ENCODE measurements around the gene PRKCA. TPM values are rescaled to one million over a fixed set of nuclear protein-coding genes. Genes with fewer than 3 reads are reported as not detected.

PRKCA gene
- total RNA-seq, 1 experiment from 2014 or later, result 29.5 TPM

DNA sequence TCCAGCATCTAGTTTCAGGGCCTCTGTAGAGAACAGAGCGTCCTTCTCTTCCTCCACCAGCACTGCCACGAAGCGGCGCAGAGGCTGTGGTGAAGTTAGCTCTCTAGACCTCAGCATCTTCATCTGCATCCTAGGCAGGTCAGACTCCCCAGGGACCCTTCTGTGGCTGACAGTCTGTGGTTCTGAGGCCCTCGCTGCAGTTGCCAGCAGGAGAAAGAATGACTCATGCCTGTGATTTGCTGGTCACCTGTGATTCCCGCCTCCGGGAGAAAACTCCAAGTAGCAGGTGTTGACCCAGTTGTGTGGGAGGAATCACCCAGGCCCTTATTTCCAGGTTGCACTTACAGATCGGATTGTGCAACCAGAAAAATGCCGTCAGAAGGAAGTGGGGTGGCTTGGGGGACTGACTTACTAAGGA, 415.2 kb downstream of the PRKCA start:
- Mint-ChIP-seq H3K4me1 (peaks cover 77% of the 10 kb centered on the region), H3K4me3 (no peak overlapping the region), H3K9me3 (no peaks in the 10 kb centered on the region), H3K27me3 (ENCODE audit: low read depth) (no peaks in the 10 kb centered on the region), H3K36me3 (0 out of 2 replicates have a peak, but pooled peaks cover 3% of the 10 kb centered on the region), H3K27ac (no peak overlapping the region)
- ATAC-seq, result peak; percentile 11; the same call in 1 of the 2 replicates
- no peak for TF ChIP-seq TCF7 (CRISPR knock-in tag; IDR thresholded peaks at IDR 0.05; ENCODE audit: low read depth)
- no peak for TF ChIP-seq KAT7 (CRISPR knock-in tag; IDR thresholded peaks at IDR 0.05; ENCODE audit: borderline replicate concordance)
- no peak for TF ChIP-seq CBFB (CRISPR knock-in tag; IDR thresholded peaks at IDR 0.05; ENCODE audit: low read depth)
- no peak for TF ChIP-seq SMAD3 (CRISPR knock-in tag; IDR thresholded peaks at IDR 0.05; ENCODE audit: borderline replicate concordance)
- TF ChIP-seq, protein P1, sequence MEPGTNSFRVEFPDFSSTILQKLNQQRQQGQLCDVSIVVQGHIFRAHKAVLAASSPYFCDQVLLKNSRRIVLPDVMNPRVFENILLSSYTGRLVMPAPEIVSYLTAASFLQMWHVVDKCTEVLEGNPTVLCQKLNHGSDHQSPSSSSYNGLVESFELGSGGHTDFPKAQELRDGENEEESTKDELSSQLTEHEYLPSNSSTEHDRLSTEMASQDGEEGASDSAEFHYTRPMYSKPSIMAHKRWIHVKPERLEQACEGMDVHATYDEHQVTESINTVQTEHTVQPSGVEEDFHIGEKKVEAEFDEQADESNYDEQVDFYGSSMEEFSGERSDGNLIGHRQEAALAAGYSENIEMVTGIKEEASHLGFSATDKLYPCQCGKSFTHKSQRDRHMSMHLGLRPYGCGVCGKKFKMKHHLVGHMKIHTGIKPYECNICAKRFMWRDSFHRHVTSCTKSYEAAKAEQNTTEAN (CRISPR knock-in tag; IDR thresholded peaks at IDR 0.05), result no peak
- TF ChIP-seq ELF4 (CRISPR knock-in tag; IDR thresholded peaks at IDR 0.05; ENCODE audit: low read depth), result no peak
- TF ChIP-seq JAZF1 (CRISPR knock-in tag; IDR thresholded peaks at IDR 0.05), result no peak
- TF ChIP-seq GRHL2 (CRISPR knock-in tag; IDR thresholded peaks at IDR 0.05; ENCODE audit: insufficient replicate concordance, severe bottlenecking), result no peak
- TF ChIP-seq, protein P2, sequence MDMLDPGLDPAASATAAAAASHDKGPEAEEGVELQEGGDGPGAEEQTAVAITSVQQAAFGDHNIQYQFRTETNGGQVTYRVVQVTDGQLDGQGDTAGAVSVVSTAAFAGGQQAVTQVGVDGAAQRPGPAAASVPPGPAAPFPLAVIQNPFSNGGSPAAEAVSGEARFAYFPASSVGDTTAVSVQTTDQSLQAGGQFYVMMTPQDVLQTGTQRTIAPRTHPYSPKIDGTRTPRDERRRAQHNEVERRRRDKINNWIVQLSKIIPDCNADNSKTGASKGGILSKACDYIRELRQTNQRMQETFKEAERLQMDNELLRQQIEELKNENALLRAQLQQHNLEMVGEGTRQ (CRISPR knock-in tag; IDR thresholded peaks at IDR 0.05), result no peak
- TF ChIP-seq, protein P3, sequence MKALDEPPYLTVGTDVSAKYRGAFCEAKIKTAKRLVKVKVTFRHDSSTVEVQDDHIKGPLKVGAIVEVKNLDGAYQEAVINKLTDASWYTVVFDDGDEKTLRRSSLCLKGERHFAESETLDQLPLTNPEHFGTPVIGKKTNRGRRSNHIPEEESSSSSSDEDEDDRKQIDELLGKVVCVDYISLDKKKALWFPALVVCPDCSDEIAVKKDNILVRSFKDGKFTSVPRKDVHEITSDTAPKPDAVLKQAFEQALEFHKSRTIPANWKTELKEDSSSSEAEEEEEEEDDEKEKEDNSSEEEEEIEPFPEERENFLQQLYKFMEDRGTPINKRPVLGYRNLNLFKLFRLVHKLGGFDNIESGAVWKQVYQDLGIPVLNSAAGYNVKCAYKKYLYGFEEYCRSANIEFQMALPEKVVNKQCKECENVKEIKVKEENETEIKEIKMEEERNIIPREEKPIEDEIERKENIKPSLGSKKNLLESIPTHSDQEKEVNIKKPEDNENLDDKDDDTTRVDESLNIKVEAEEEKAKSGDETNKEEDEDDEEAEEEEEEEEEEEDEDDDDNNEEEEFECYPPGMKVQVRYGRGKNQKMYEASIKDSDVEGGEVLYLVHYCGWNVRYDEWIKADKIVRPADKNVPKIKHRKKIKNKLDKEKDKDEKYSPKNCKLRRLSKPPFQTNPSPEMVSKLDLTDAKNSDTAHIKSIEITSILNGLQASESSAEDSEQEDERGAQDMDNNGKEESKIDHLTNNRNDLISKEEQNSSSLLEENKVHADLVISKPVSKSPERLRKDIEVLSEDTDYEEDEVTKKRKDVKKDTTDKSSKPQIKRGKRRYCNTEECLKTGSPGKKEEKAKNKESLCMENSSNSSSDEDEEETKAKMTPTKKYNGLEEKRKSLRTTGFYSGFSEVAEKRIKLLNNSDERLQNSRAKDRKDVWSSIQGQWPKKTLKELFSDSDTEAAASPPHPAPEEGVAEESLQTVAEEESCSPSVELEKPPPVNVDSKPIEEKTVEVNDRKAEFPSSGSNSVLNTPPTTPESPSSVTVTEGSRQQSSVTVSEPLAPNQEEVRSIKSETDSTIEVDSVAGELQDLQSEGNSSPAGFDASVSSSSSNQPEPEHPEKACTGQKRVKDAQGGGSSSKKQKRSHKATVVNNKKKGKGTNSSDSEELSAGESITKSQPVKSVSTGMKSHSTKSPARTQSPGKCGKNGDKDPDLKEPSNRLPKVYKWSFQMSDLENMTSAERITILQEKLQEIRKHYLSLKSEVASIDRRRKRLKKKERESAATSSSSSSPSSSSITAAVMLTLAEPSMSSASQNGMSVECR (CRISPR knock-in tag; IDR thresholded peaks at IDR 0.05; ENCODE audit: borderline replicate concordance), result no peak
- TF ChIP-seq, protein P4, sequence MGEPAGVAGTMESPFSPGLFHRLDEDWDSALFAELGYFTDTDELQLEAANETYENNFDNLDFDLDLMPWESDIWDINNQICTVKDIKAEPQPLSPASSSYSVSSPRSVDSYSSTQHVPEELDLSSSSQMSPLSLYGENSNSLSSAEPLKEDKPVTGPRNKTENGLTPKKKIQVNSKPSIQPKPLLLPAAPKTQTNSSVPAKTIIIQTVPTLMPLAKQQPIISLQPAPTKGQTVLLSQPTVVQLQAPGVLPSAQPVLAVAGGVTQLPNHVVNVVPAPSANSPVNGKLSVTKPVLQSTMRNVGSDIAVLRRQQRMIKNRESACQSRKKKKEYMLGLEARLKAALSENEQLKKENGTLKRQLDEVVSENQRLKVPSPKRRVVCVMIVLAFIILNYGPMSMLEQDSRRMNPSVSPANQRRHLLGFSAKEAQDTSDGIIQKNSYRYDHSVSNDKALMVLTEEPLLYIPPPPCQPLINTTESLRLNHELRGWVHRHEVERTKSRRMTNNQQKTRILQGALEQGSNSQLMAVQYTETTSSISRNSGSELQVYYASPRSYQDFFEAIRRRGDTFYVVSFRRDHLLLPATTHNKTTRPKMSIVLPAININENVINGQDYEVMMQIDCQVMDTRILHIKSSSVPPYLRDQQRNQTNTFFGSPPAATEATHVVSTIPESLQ (CRISPR knock-in tag; IDR thresholded peaks at IDR 0.05), result no peak
- TF ChIP-seq ZNF263 (CRISPR knock-in tag; IDR thresholded peaks at IDR 0.05; ENCODE audit: low read depth), result no peak
- TF ChIP-seq ZNF423 (CRISPR knock-in tag; IDR thresholded peaks at IDR 0.05), result no peak
- POLR2A ChIA-PET, result interaction anchor here (0.6 kb wide), 1 partner anchor 467 kb away, joined by 4 read pairs; no protein-coding TSS in a partner anchor
- CTCF ChIA-PET, result interaction anchor here (0.5 to 1.3 kb wide), 3 partner anchors 10 to 299 kb away, joined by 3 to 4 read pairs (median 3); no protein-coding TSS in a partner anchor
- no peak for DNase-seq (ENCODE audit: low spot score)

DNA sequence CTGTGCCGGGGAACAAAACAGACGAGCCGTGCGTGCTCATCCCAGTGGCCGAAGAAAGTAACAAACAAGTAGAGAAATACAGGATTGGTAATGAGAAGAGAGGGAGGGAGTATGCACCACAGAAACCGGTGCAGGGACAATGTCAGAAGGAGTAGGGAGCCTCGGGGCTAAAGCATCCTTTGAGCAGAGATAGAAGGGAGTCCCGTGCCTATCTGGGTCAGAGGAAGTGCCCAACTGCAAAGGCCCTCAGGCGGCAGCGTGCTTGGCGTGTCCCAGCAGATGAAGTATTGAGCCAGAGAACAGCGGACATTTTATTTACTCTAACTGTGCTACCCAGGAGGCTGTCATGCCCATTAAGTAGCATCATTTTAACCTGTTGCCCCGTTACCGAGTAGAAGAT, 417.6 kb downstream of the PRKCA start:
- Mint-ChIP-seq H3K9me3 (no peaks in the 10 kb centered on the region), H3K4me1 (peaks cover 75% of the 10 kb centered on the region), H3K36me3 (0 out of 2 replicates have a peak, but pooled peaks cover 3% of the 10 kb centered on the region), H3K4me3 (no peak overlapping the region), H3K27ac (0 out of 2 replicates have a peak overlapping the region, but pooled peaks have one; percentile 1), H3K27me3 (ENCODE audit: low read depth) (no peaks in the 10 kb centered on the region)
- no peak for ATAC-seq
- no peak for DNase-seq (ENCODE audit: low spot score)
- CTCF ChIA-PET, result no interaction called here
- POLR2A ChIA-PET, result interaction anchor here (1.0 kb wide), 1 partner anchor 18 kb away, joined by 3 read pairs; no protein-coding TSS in a partner anchor
- TF ChIP-seq SOX15 (CRISPR knock-in tag; IDR thresholded peaks at IDR 0.05), result no peak
- TF ChIP-seq ZNF263 (CRISPR knock-in tag; IDR thresholded peaks at IDR 0.05; ENCODE audit: low read depth), result no peak
- TF ChIP-seq ZBTB21 (CRISPR knock-in tag; IDR thresholded peaks at IDR 0.05; ENCODE audit: borderline replicate concordance), result no peak
- TF ChIP-seq, protein P5, sequence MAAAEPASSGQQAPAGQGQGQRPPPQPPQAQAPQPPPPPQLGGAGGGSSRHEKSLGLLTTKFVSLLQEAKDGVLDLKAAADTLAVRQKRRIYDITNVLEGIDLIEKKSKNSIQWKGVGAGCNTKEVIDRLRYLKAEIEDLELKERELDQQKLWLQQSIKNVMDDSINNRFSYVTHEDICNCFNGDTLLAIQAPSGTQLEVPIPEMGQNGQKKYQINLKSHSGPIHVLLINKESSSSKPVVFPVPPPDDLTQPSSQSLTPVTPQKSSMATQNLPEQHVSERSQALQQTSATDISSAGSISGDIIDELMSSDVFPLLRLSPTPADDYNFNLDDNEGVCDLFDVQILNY (CRISPR knock-in tag; IDR thresholded peaks at IDR 0.05), result no peak
- TF ChIP-seq TEAD4 (CRISPR knock-in tag; IDR thresholded peaks at IDR 0.05), result no peak
- TF ChIP-seq KAT7 (CRISPR knock-in tag; IDR thresholded peaks at IDR 0.05; ENCODE audit: borderline replicate concordance), result no peak
- no peak for TF ChIP-seq GTF2I (CRISPR knock-in tag; conservative IDR thresholded peaks at IDR 0.05)
- TF ChIP-seq CREB1 (CRISPR knock-in tag; IDR thresholded peaks at IDR 0.05), result no peak
- TF ChIP-seq, protein P6, sequence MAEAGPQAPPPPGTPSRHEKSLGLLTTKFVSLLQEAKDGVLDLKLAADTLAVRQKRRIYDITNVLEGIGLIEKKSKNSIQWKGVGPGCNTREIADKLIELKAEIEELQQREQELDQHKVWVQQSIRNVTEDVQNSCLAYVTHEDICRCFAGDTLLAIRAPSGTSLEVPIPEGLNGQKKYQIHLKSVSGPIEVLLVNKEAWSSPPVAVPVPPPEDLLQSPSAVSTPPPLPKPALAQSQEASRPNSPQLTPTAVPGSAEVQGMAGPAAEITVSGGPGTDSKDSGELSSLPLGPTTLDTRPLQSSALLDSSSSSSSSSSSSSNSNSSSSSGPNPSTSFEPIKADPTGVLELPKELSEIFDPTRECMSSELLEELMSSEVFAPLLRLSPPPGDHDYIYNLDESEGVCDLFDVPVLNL (CRISPR knock-in tag; IDR thresholded peaks at IDR 0.05; ENCODE audit: borderline replicate concordance, low read depth), result no peak
- no peak for TF ChIP-seq NFYB (CRISPR knock-in tag; conservative IDR thresholded peaks at IDR 0.05; ENCODE audit: low read depth)
- TF ChIP-seq, protein P7, sequence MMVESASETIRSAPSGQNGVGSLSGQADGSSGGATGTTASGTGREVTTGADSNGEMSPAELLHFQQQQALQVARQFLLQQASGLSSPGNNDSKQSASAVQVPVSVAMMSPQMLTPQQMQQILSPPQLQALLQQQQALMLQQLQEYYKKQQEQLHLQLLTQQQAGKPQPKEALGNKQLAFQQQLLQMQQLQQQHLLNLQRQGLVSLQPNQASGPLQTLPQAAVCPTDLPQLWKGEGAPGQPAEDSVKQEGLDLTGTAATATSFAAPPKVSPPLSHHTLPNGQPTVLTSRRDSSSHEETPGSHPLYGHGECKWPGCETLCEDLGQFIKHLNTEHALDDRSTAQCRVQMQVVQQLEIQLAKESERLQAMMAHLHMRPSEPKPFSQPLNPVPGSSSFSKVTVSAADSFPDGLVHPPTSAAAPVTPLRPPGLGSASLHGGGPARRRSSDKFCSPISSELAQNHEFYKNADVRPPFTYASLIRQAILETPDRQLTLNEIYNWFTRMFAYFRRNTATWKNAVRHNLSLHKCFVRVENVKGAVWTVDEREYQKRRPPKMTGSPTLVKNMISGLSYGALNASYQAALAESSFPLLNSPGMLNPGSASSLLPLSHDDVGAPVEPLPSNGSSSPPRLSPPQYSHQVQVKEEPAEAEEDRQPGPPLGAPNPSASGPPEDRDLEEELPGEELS (CRISPR knock-in tag; IDR thresholded peaks at IDR 0.05), result no peak

Measured in WTC11 (cell line).